HepG2 (cell line): ENCODE measurements around the gene RPL5. TPM values are rescaled to one million over a fixed set of nuclear protein-coding genes. Genes with fewer than 3 reads are reported as not detected.
A peak's percentile ranks its signal among the peaks of the same experiment; 100 is the strongest.

Experiments
- BRD4 ChIP-seq: sonication (generic); formaldehyde crosslinking; IDR thresholded peaks from 2 replicates; pipeline ENCODE4 v1.4.0; 2020; ENCODE audit warnings: missing genetic modification reagents
- CHD2 ChIP-seq: IDR thresholded peaks from 2 replicates; pipeline ENCODE4 v1.6.1; 2011; ENCODE audit warnings: low read depth, low read length, improper control_type of control experiment
- CHD4 ChIP-seq: fragments of 200-600 bp; sonication (generic); IDR thresholded peaks from 2 replicates; pipeline ENCODE4 v1.7.0; 2017; ENCODE audit warnings: mild to moderate bottlenecking, low read length, borderline replicate concordance
- FOSL1 ChIP-seq: sonication (generic); formaldehyde crosslinking; IDR thresholded peaks from 2 replicates; pipeline ENCODE4 v1.9.0; 2021; ENCODE audit warnings: missing genetic modification reagents, borderline replicate concordance
- FOXK1 ChIP-seq: sonication (generic); formaldehyde crosslinking; IDR thresholded peaks from 2 replicates; pipeline ENCODE4 v1.4.0; 2020; ENCODE audit warnings: low read depth, missing genetic modification reagents, borderline replicate concordance
- HMG20A ChIP-seq: IDR thresholded peaks from 2 replicates; pipeline ENCODE4 v1.6.1; 2016; ENCODE audit warnings: borderline replicate concordance
- JDP2 ChIP-seq: sonication (generic); formaldehyde crosslinking; IDR thresholded peaks from 2 replicates; pipeline ENCODE4 v1.8.1; 2022; ENCODE audit warnings: missing genetic modification reagents, borderline replicate concordance
- MBNL3 ChIP-seq: fragments of 250-450 bp; sonication (Bioruptor Pico); conservative IDR thresholded peaks from 2 replicates; pipeline ENCODE4 v1.8.0; 2022; ENCODE audit warnings: mild to moderate bottlenecking, inconsistent platforms
- NCOA5 ChIP-seq: sonication (generic); formaldehyde crosslinking; IDR thresholded peaks from 2 replicates; pipeline ENCODE4 v1.4.0; 2020; ENCODE audit warnings: missing genetic modification reagents
- NR2C2 ChIP-seq: sonication (generic); formaldehyde crosslinking; IDR thresholded peaks from 2 replicates; pipeline ENCODE4 v1.4.0; 2020; ENCODE audit warnings: missing genetic modification reagents, mild to moderate bottlenecking, moderate library complexity, borderline replicate concordance
- PHF20 ChIP-seq: sonication (generic); formaldehyde crosslinking; IDR thresholded peaks from 2 replicates; pipeline ENCODE4 v1.5.0; 2020; ENCODE audit warnings: mild to moderate bottlenecking, missing genetic modification reagents
- TAF15 ChIP-seq: fragments of 200-400 bp; formaldehyde crosslinking; IDR thresholded peaks from one replicate; pipeline ENCODE4 v1.6.1; 2018; ENCODE audit warnings: mild to moderate bottlenecking, low read depth, low read length; ENCODE audit not compliant: poor library complexity, severe bottlenecking
- TARDBP ChIP-seq: sonication (generic); formaldehyde crosslinking; IDR thresholded peaks from 2 replicates; pipeline ENCODE4 v1.8.0; 2022; ENCODE audit warnings: mild to moderate bottlenecking, missing genetic modification reagents
- TEAD2 ChIP-seq: sonication (generic); formaldehyde crosslinking; IDR thresholded peaks from 2 replicates; pipeline ENCODE4 v1.9.0; 2021; ENCODE audit warnings: missing genetic modification reagents
- ZBTB21 ChIP-seq: sonication (generic); formaldehyde crosslinking; IDR thresholded peaks from 2 replicates; pipeline ENCODE4 v1.4.0; 2020; ENCODE audit warnings: missing genetic modification reagents
- ZNF337 ChIP-seq: sonication (generic); formaldehyde crosslinking; IDR thresholded peaks from 2 replicates; pipeline ENCODE4 v1.5.1; 2020; ENCODE audit warnings: missing genetic modification reagents, low read depth, mild to moderate bottlenecking, borderline replicate concordance
- ZNF34 ChIP-seq: sonication (generic); formaldehyde crosslinking; IDR thresholded peaks from 2 replicates; pipeline ENCODE4 v1.4.0; 2020; ENCODE audit warnings: mild to moderate bottlenecking, missing genetic modification reagents, borderline replicate concordance
- ZNF354B ChIP-seq: sonication (generic); formaldehyde crosslinking; IDR thresholded peaks from 2 replicates; pipeline ENCODE4 v1.8.0; 2022; ENCODE audit warnings: mild to moderate bottlenecking, missing genetic modification reagents
- ZNF510 ChIP-seq: sonication (generic); formaldehyde crosslinking; IDR thresholded peaks from 2 replicates; pipeline ENCODE4 v1.4.0; 2020; ENCODE audit warnings: low read depth, mild to moderate bottlenecking, missing genetic modification reagents
- ZNF589 ChIP-seq: sonication (generic); formaldehyde crosslinking; conservative IDR thresholded peaks from 2 replicates; pipeline ENCODE4 v1.8.0; 2022; ENCODE audit warnings: mild to moderate bottlenecking, moderate library complexity, missing genetic modification reagents
- ZNF615 ChIP-seq: sonication (generic); formaldehyde crosslinking; IDR thresholded peaks from 2 replicates; pipeline ENCODE4 v1.5.0; 2020; ENCODE audit warnings: mild to moderate bottlenecking, missing genetic modification reagents, borderline replicate concordance
- ZNF652 ChIP-seq: IDR thresholded peaks from 2 replicates; pipeline ENCODE4 v1.6.1; 2016; ENCODE audit warnings: low read depth, borderline replicate concordance
- polyA plus RNA-seq, 8 experiments: library from polyadenylated mRNA; depleted of rRNA in 3 of 8; stranded (reverse) in 7 of 8; unstranded in 1 of 8; fragments of >200 nt; fragmentation: Illumina TruSeq in 4 of 8; extraction: Trizol in 4 of 8; gene quantifications; 2 replicates each; pipeline versions ENCODE4 v1.2.1 to v1.2.3, GENCODE V29; 2011 to 2016; ENCODE audit warnings: low read depth in 4 of 8, missing spikeins in 1 of 8, mixed read lengths in 1 of 8; ENCODE audit not compliant: insufficient read depth in 1 of 8
- total RNA-seq, 5 experiments: library from RNA; depleted of rRNA; stranded (reverse); fragments of >200 nt; fragmentation: Illumina TruSeq; extraction: Trizol; gene quantifications; 2 replicates each; pipeline ENCODE4 v1.2.3, GENCODE V29; 2016; ENCODE audit warnings: low read depth in 1 of 5
- TF ChIP-seq, protein P1 (sequence below): sonication (generic); formaldehyde crosslinking; IDR thresholded peaks from 2 replicates; pipeline ENCODE4 v1.4.0; 2020; ENCODE audit warnings: mild to moderate bottlenecking, missing genetic modification reagents
- TF ChIP-seq, protein P2 (sequence below): sonication (generic); formaldehyde crosslinking; IDR thresholded peaks from 2 replicates; pipeline ENCODE4 v1.5.0; 2020; ENCODE audit warnings: mild to moderate bottlenecking, low read depth, missing genetic modification reagents, borderline replicate concordance
- TF ChIP-seq, protein P3 (sequence below): sonication (generic); formaldehyde crosslinking; conservative IDR thresholded peaks from 2 replicates; pipeline ENCODE4 v1.4.0; 2020; ENCODE audit warnings: missing genetic modification reagents
- TF ChIP-seq, protein P4 (sequence below): sonication (generic); formaldehyde crosslinking; IDR thresholded peaks from 2 replicates; pipeline ENCODE4 v1.8.0; 2022; ENCODE audit warnings: mild to moderate bottlenecking, missing genetic modification reagents, moderate library complexity

RPL5 gene
- total and polyA plus RNA-seq, 2 of the 13 experiments (the other 11 are each of a cell fraction or from before 2014, with no cell fraction given): 2,304 to 2,520 TPM

DNA sequence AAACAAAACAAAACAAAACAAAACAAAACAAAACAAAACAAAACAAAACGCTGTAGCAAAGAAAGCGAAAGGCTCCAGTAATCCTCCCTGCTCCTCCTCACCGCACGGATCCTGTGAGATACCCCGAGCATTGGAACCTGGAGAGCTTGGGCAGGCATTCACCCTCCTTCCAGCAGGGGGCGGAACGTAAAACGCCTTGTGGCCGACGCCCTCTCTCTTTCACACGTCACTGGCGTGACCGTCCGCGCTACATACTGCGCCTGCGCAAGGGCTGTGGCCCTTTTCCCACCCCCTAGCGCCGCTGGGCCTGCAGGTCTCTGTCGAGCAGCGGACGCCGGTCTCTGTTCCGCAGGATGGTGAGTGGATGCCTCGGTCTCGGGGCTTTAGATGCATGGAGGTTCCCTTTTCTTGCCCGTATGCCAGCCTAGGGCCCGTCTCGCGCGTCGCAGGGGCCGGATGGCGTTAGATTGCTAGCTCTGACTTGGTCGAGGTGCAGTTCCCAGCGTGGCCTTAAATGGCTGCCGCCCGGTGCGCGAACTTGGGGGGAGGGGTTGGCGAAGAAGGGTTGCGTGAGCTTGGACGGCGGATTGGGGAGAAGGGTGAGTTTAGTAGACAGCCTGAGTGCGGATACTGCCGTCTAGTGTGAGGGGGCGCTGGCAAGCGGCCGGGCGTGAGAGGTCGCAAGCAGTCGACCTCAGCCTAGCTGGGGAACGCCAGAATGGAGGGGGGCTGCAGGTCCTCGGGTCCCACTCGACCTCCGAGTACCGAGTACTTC is at the start of gene RPL5 (continued):
- TF ChIP-seq, protein P1, sequence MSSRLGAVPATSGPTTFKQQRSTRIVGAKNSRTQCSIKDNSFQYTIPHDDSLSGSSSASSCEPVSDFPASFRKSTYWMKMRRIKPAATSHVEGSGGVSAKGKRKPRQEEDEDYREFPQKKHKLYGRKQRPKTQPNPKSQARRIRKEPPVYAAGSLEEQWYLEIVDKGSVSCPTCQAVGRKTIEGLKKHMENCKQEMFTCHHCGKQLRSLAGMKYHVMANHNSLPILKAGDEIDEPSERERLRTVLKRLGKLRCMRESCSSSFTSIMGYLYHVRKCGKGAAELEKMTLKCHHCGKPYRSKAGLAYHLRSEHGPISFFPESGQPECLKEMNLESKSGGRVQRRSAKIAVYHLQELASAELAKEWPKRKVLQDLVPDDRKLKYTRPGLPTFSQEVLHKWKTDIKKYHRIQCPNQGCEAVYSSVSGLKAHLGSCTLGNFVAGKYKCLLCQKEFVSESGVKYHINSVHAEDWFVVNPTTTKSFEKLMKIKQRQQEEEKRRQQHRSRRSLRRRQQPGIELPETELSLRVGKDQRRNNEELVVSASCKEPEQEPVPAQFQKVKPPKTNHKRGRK (CRISPR knock-in tag): 0 out of 2 replicates have a peak, but pooled peaks have one; percentile 79
- TF ChIP-seq ZNF337 (no peak; the same call in 1 of the 2 replicates), TARDBP (CRISPR knock-in tag) (peak; percentile 97), NR2C2 (CRISPR knock-in tag) (peak; percentile 84), ZNF34 (CRISPR knock-in tag) (peak; percentile 52; the same call in 1 of the 2 replicates), FOXK1 (CRISPR knock-in tag) (peak; percentile 80; the same call in 1 of the 2 replicates), HMG20A (0 out of 2 replicates have a peak, but pooled peaks have one; percentile 17), ZNF589 (CRISPR knock-in tag) (peak; percentile 96), CHD2 (peak; percentile 53), BRD4 (CRISPR knock-in tag) (peak; percentile 98), MBNL3 (no peak), ZNF615 (CRISPR knock-in tag) (peak; percentile 92; the same call in 1 of the 2 replicates), TAF15 (peak; percentile 88), ZNF510 (CRISPR knock-in tag) (peak; percentile 93; the same call in 1 of the 2 replicates), JDP2 (CRISPR knock-in tag) (no peak; the same call in 1 of the 2 replicates), ZNF652 (CRISPR knock-in tag) (no peak), ZBTB21 (CRISPR knock-in tag) (no peak; the same call in 1 of the 2 replicates), CHD4 (no peak), ZNF354B (no peak), PHF20 (CRISPR knock-in tag) (peak; percentile 87), TEAD2 (peak; percentile 75; the same call in 1 of the 2 replicates), FOSL1 (no peak), NCOA5 (CRISPR knock-in tag) (no peak)
- TF ChIP-seq, protein P2, sequence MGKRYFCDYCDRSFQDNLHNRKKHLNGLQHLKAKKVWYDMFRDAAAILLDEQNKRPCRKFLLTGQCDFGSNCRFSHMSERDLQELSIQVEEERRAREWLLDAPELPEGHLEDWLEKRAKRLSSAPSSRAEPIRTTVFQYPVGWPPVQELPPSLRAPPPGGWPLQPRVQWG (CRISPR knock-in tag): no peak
- TF ChIP-seq, protein P3, sequence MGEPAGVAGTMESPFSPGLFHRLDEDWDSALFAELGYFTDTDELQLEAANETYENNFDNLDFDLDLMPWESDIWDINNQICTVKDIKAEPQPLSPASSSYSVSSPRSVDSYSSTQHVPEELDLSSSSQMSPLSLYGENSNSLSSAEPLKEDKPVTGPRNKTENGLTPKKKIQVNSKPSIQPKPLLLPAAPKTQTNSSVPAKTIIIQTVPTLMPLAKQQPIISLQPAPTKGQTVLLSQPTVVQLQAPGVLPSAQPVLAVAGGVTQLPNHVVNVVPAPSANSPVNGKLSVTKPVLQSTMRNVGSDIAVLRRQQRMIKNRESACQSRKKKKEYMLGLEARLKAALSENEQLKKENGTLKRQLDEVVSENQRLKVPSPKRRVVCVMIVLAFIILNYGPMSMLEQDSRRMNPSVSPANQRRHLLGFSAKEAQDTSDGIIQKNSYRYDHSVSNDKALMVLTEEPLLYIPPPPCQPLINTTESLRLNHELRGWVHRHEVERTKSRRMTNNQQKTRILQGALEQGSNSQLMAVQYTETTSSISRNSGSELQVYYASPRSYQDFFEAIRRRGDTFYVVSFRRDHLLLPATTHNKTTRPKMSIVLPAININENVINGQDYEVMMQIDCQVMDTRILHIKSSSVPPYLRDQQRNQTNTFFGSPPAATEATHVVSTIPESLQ (CRISPR knock-in tag): no peak
- TF ChIP-seq, protein P4, sequence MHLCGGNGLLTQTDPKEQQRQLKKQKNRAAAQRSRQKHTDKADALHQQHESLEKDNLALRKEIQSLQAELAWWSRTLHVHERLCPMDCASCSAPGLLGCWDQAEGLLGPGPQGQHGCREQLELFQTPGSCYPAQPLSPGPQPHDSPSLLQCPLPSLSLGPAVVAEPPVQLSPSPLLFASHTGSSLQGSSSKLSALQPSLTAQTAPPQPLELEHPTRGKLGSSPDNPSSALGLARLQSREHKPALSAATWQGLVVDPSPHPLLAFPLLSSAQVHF (CRISPR knock-in tag): peak; percentile 86; the same call in 1 of the 2 replicates
